Neural crest cell (in vitro differentiated cells): ENCODE data around the gene OTUB2. TPM values are rescaled to one million over a fixed set of nuclear protein-coding genes. Genes with fewer than 3 reads are reported as not detected.

ENCODE experiments used
- DNase-seq: peaks from one replicate; pipeline ENCODE4 v3.0.0; 2021; ENCODE audit warnings: low read depth, mixed read lengths, low spot score
- H3K27ac Mint-ChIP-seq: one replicate; pipeline ENCODE4 v1.8.0; 2021; ENCODE audit warnings: mild to moderate bottlenecking, mixed read lengths; ENCODE audit not compliant: unreplicated experiment
- H3K27me3 Mint-ChIP-seq: 2 replicates; pipeline ENCODE4 v1.8.0; 2021; ENCODE audit warnings: low read depth, mild to moderate bottlenecking, mixed read lengths
- H3K36me3 Mint-ChIP-seq: 2 replicates; pipeline ENCODE4 v1.8.0; 2021; ENCODE audit warnings: low read depth, mild to moderate bottlenecking, mixed read lengths
- H3K4me1 Mint-ChIP-seq: 2 replicates; pipeline ENCODE4 v1.8.0; 2021; ENCODE audit warnings: mixed read lengths
- H3K4me3 Mint-ChIP-seq: one replicate; pipeline ENCODE4 v1.8.0; 2021; ENCODE audit warnings: mild to moderate bottlenecking, mixed read lengths
- H3K9me3 Mint-ChIP-seq: 2 replicates; pipeline ENCODE4 v1.8.0; 2021; ENCODE audit warnings: mixed read lengths
- CTCF ChIP-seq: fragments of 200-600 bp; sonication (generic); conservative IDR thresholded peaks from 2 replicates; pipeline ENCODE4 v1.5.0; 2021; ENCODE audit warnings: antibody characterized with exemption, mild to moderate bottlenecking
- total RNA-seq: library from RNA; stranded (reverse); gene quantifications from 2 replicates; pipeline ENCODE4 v1.2.1, GENCODE V29; 2021

OTUB2 gene
- total RNA-seq, 1 donor from 2014 or later: 4.4 TPM

GRCh38 chr14:94016446-94016976 is 9.6 kb upstream of the OTUB2 start:
- no peak for TF ChIP-seq CTCF
- Mint-ChIP-seq H3K27me3 (peaks cover 4% of the 10 kb centered on the region), H3K27ac (no peak overlapping the region), H3K36me3 (no peaks in the 10 kb centered on the region), H3K4me3 (no peak overlapping the region), H3K4me1 (no peaks in the 10 kb centered on the region), H3K9me3 (no peaks in the 10 kb centered on the region)
- DNase-seq: no peak

GRCh38 chr14:94018308-94018707 is 7.8 kb upstream of the OTUB2 start:
- no peak for TF ChIP-seq CTCF
- H3K9me3 Mint-ChIP-seq: no peaks in the 10 kb centered on the region
- H3K4me1 Mint-ChIP-seq: peaks cover 12% of the 10 kb centered on the region
- H3K27me3 Mint-ChIP-seq: peaks cover 4% of the 10 kb centered on the region
- H3K27ac Mint-ChIP-seq: no peak overlapping the region
- H3K4me3 Mint-ChIP-seq: no peak overlapping the region
- DNase-seq: no peak
- H3K36me3 Mint-ChIP-seq: no peaks in the 10 kb centered on the region

GRCh38 chr14:94019329-94019728 is 6.8 kb upstream of the OTUB2 start:
- peaks cover 4% of the 10 kb centered on the region for H3K27me3 Mint-ChIP-seq
- peaks cover 12% of the 10 kb centered on the region for H3K4me1 Mint-ChIP-seq
- no peaks in the 10 kb centered on the region for H3K36me3 Mint-ChIP-seq
- no peak overlapping the region for H3K27ac Mint-ChIP-seq
- H3K4me3 Mint-ChIP-seq: no peak overlapping the region
- TF ChIP-seq CTCF: no peak
- no peaks in the 10 kb centered on the region for H3K9me3 Mint-ChIP-seq
- no peak for DNase-seq

GRCh38 chr14:94020267-94020666 is 5.9 kb upstream of the OTUB2 start:
- DNase-seq: no peak
- no peaks in the 10 kb centered on the region for H3K9me3 Mint-ChIP-seq
- no peaks in the 10 kb centered on the region for H3K27me3 Mint-ChIP-seq
- no peak for TF ChIP-seq CTCF
- H3K27ac Mint-ChIP-seq: no peak overlapping the region
- H3K4me1 Mint-ChIP-seq: peaks cover 12% of the 10 kb centered on the region
- no peak overlapping the region for H3K4me3 Mint-ChIP-seq
- no peaks in the 10 kb centered on the region for H3K36me3 Mint-ChIP-seq

- Mint-ChIP-seq H3K9me3 (no peaks in the 10 kb centered on the region), H3K27ac (no peak overlapping the region), H3K4me3 (no peak overlapping the region), H3K4me1 (peaks cover 15% of the 10 kb centered on the region), H3K27me3 (no peaks in the 10 kb centered on the region), H3K36me3 (no peaks in the 10 kb centered on the region)
- DNase-seq: no peak
- TF ChIP-seq CTCF: no peak
Measured at GRCh38 chr14:94021001-94021400, 5.1 kb upstream of the OTUB2 start.
